Measurements from ENCODE around the gene MACROH2A1. TPM values are rescaled to one million over a fixed set of nuclear protein-coding genes. Genes with fewer than 3 reads are reported as not detected.

Gene MACROH2A1
- total RNA-seq, 4 donors from 2014 or later: 182 to 443 (median 319) TPM

DNA sequence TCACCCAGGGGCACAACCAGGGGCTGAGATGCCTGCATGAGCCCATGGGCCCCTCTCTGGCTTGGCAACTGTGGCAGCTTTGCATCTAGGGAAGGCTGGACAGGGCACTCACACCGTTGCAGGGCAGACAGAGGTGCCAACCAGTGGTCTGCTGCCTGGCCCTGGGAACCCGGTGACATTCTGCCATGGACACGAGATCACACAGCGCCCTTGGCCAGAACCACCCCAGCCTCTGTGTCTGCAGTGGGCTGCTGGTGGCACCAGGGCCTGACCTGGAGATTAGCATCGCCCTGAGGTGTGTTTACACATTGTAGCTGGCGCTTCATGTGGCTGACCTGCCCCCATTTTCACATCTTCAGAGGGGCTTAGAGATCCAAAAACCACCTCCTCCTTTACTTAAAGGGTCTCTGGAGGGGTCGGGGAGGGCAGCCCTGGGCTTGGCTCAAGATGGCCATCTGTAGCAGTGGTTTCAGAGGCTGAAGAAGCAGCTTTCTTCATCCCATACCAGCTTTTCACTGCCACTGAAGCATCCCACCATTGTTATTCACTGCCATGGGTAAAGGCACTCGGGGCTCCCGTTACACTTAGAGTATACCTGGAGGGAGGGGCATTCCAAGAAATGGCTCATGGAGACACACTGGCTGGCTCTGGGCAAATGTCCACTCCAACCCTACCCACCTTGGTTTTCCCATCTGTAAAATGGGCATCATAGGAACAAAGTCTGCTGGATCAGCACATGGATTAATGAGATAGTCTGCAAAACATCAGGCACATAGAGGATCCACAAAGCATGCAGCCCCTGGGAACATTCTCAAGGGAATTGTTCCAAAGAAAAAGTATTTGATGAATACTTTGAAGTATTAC, 36.7 kb upstream of the MACROH2A1 start:
- TF ChIP-seq, protein P1, sequence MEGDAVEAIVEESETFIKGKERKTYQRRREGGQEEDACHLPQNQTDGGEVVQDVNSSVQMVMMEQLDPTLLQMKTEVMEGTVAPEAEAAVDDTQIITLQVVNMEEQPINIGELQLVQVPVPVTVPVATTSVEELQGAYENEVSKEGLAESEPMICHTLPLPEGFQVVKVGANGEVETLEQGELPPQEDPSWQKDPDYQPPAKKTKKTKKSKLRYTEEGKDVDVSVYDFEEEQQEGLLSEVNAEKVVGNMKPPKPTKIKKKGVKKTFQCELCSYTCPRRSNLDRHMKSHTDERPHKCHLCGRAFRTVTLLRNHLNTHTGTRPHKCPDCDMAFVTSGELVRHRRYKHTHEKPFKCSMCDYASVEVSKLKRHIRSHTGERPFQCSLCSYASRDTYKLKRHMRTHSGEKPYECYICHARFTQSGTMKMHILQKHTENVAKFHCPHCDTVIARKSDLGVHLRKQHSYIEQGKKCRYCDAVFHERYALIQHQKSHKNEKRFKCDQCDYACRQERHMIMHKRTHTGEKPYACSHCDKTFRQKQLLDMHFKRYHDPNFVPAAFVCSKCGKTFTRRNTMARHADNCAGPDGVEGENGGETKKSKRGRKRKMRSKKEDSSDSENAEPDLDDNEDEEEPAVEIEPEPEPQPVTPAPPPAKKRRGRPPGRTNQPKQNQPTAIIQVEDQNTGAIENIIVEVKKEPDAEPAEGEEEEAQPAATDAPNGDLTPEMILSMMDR (IDR thresholded peaks at IDR 0.05): no peak
- ATAC-seq (ENCODE audit: low FRiP score) (no peak), DNase-seq (ENCODE audit: low spot score) (no peak)

DNA sequence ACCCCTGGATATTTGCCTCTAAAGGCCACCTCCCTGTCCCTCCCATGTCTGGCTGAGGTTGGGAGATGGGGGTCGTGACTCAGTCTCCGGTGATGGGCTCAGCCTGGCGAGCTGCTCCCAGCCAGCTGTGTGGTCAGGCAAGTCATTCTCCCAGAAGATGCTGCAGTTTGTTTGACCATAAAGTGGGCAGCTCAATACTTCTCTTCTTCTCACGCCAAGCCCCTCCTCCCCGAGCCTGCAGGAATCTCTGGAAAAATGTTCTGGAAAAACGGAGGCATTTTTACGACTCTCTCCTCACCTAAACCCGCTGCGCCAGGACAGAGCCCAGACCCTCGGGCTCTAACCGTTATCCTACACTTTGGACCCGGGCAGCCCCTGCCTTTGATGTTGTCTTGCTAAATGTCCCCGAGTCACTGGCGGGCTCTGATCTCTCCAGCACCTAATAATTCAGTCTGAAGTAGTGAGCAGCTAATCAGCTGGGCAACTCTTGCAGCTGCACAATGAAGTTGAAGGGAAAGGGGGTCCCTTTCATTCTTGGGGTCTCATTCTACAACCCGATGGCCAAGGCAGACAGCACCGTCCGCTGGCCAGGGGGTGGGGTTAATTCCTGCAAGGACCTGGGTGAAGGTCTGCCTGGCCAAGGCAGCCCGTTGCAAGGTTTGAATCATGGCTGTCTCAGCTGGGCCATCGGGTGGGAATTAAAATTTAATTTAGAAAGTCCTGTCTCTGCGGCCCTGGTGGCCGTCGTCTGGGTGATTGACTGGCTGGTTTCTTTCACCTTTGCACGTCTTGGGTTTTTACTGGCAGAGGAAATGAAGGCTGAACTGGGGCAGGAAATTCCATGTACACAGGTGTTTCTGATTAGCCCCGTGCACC, 35.8 kb upstream of the MACROH2A1 start:
- ATAC-seq (ENCODE audit: low FRiP score): no peak
- DNase-seq (ENCODE audit: low spot score): no peak
- TF ChIP-seq, protein P1 (IDR thresholded peaks at IDR 0.05): no peak

DNA sequence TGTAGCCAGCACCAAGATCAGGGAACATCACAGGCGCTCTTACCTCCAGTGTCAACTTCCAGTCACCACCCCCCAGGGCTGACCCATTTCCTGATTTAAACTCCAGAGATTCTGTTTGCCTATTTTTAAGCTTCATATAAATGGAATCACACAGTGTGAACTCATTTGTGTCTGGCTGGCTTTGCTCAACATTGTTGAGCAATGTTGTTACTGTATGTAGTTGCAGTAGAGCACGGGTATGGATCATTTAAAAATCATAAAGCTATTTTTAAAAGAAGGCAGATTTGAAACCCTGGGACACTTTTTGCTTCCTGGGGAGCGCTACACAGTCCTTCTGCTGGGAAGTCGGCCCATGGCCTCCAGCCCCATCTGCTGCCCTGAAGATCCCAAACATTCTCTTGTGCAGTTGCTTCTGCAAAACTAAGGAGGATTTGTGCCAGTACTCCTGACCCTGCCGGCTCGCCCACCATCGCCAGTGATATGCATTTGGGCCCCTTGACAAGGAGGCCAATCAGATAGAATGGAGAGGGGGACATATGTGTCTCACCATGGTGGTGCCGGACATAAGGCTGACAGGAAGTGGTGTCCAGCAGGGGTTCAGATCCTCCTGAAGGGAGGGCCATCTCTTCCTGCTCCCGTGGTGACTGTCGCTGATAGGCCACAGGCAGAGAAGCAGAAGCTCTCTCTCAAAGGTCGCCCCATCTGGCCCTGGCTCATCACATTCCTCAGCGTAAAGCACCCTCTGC, 34.8 kb upstream of the MACROH2A1 start:
- ATAC-seq (ENCODE audit: low FRiP score): no peak
- no peak for DNase-seq (ENCODE audit: low spot score)
- TF ChIP-seq, protein P1 (IDR thresholded peaks at IDR 0.05): no peak

DNA sequence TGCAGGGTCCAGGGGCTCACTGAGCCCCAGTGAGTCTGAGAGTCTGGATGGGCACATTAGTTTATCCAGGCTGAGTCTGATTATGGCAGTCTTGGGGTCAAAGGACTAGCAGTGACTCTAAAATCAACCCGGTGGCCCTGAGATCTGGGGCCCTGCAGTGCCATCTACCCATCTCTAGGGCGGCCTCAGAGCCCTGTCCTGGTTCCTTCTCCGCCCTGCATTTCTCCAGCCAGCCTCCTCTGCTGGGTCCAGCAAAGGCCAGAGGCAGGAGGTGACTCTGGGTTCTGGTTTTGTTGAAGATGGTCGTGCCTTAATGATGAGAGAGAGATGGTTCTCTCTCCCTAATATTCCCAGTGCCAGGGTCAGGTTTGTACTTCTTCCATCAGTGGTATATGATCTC, 33.1 kb upstream of the MACROH2A1 start:
- no peak for DNase-seq (ENCODE audit: low spot score)
- TF ChIP-seq, protein P1 (IDR thresholded peaks at IDR 0.05): no peak
- no peak for ATAC-seq (ENCODE audit: low FRiP score)

DNA sequence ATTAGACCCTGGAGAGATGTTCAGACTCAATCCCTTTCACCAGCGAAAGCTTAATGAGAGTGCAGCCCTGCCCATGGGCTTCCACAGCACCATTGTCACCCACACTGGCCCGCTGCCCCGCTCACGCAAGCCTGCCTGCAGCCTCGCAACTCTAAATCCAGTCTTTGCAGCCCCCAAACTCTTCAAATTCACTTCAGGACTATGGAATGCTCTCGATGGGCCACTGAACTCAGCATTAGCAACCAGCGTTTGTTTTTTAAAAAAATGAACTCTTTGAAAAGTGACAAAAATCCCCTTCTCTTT, 31.1 kb upstream of the MACROH2A1 start:
- TF ChIP-seq, protein P1 (IDR thresholded peaks at IDR 0.05): no peak
- ATAC-seq (ENCODE audit: low FRiP score) (no peak), DNase-seq (ENCODE audit: low spot score) (no peak)

DNA sequence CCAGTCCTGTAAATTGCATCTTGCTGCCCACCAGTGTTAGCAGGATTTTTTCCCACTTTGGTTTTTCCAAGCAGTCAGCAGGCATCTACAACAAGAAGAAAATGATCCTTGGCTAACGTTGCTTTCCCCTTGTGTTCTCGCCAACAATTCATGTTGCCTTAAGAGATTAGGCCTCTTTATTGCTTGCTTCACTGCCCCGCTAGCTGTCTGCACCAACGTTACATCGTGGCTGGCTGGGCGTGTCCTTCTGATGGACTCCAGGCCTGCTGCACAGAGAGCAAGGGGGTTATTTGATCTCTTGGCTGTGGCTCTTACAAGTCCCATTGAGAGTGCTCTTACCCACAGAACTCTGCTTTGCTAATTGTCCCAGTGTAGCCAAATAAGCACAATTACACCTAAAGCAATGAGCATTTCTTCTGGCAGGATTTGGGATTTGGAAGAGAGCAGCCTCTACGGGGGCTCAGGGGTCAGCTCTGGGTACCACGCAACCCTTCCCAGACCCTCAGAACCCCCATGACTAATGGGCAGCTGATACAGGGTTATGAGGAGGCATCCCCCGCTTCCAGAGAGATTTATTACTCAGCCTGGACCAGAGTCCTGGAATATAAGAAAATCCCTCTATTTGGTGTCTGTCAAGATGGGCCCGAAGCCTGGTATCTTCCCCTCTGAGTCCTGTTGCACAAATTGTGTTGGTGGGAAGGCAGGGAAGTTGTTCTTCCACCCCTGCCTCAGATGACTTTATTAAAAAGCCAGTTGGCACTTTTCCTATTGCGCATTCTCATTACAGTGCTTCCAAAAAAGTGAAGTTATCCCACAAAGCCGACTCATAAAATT, 30.5 kb upstream of the MACROH2A1 start:
- TF ChIP-seq, protein P1 (IDR thresholded peaks at IDR 0.05): no peak
- ATAC-seq (ENCODE audit: low FRiP score) (no peak), DNase-seq (ENCODE audit: low spot score) (no peak)

Data from omental fat pad (tissue), 4 donors.